Posterior cingulate gyrus (tissue), 11 donors: Measurements from ENCODE around the gene CYRIA.
A peak's percentile ranks its signal among the peaks of the same experiment; 100 is the strongest.

Experiments used
- DNase-seq, 10 donors: peaks; one replicate each; pipeline versions ENCODE4 v3.0.0 to v3.0.0-alpha.2; 2020 to 2021; ENCODE audit warnings: mixed read lengths in 3 of 10
- intact Hi-C: fragments of 100-400 bp; cut with DNase I; formaldehyde crosslinking; loops from one replicate; pipeline ENCODE4 v1.15.1; 2023

The CYRIA gene

DNA sequence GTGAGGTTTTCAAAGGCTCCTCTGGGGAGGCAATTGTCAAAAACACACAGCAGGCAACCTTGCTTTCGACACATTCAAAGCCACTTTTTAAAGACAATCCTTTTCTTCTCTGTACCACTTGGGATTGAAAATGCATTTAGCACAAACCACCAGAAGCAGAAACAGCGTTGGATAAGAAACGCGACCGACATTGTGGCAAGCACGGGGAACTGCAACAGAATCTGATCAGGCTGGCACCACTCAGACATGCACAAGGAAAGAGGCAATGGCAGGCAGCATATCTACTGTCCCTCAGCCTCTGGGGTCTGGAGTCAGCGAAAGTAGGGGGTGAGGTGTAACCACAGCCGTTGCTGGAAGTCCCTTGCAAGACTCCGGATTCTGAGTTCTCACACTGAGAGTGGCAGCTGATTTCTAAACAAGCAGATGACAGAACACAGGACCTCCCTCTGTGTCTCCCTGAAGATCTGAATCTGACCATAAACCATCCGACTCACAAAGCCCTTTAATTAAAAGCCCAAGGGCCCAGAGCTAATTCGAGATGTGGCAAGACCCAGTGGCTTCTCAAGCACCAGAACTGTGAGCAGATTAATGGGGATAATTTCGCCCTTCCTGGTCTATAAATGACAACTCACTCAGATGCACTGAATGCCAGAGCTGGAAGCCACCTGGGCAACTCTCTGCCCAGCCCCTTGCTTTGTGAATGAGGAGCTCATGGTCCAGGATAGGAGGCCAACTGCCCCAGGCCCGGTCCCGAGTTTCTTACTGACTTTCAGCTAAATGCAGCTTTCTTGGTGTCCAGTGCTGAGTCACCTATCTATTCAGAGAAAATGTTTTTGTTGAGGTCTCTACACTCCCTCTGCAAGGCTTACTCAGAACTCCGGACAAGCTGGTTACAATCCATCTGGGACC is 29.6 kb downstream of the CYRIA start:
- peak in 4 of 10 donors; percentile 46 to 89 (median 67) for DNase-seq
- intact Hi-C loops = no loop called here

DNA sequence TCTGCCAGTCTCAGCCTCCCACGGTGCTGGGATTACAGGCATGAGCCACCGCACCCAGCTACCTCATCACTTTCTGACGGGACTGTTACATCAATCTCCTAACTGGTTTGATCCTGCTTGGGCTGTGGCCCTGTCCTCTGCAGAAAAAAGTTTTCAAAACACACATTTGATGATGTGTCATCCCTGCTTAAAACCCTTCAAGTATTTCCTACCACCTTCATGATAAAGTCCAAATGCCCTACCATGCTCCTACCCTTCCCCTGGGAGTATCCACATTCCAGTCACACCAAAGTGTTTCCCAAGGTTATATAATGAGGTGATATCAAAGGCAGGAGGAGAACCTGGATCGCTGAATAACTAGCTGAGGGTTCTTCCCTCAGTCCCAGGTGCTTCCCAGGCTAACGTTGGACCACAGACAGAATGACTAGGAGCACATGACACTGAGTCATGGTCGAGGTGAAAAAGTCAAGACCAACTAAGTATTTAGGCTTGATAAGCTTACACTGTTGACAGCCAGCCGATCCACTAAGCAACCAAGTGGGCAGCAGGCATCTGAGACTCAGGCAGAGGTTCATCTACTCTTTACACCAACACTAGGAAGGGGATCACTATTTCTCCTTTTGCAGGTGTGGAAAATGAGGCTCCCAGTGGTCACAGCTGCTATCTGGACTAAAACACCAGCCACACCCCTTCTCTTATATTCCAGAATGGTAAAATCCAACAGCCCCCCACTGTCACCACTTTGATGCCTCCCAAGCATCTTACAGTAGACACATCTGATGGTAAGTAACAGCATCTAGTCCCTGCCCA is 31.8 kb downstream of the CYRIA start:
- DNase-seq = no peak
- intact Hi-C loops = no loop called here

DNA sequence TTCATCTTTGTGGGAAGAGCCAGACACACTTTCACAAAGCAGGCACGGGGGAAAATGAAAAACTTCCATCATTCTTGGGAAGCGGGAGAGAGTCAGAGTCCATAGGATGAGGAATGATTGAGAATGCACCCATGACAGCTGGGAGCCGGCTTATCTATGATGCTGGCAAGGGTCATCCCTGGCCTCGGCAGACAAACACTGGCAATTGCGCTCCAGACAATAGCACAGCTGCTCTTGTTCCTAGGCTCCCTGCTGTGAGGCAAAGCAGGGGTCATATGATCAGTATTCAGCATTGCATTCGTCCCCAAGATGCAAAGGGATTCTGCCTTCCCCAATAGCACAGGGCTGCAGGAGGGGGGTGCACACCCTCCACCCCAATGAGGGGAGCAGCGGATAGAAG is 33.0 kb downstream of the CYRIA start:
- DNase-seq = peak in 2 of 10 donors; percentile 51 to 91
- intact Hi-C loops = no loop called here

DNA sequence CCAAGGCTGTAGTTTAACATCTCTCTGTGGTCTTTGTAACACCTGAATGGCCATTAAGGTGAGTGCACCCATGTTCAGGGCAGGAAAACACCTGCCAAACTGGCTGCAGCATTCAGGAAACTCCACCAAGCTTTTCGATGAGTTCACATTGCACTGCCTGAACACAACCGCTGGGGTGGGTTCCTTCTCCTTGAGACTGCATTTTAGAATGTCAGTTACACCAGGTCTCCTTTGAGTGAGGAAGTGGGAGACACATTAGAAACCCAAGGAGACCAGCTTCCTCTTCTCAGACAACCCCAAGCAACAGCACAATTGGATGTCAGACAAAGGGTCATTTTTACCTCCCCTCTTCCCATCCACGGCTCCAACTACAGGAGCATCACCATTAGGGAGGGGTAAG is 35.2 kb downstream of the CYRIA start:
- peak in 1 of 10 donors; percentile 66 for DNase-seq
- intact Hi-C loops = no loop called here

DNA sequence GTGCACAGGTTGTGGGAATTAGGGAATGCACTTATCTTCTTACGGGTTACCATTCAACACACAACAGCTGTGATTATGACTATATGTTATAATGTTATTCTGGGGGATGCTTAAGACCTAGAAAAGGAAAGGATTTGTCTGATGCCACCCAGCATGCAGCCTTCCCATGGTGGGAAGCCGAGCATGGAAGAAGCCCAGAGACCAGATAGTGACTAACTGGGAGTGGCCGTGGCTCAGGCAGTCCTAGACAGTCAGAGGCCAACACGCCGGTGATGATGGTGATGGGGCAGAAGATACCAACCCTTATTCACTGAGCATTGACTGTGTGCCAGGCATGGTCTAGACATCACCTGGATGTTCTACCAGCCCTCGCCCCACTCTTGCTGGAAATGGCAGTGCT is 35.9 kb downstream of the CYRIA start:
- DNase-seq = peak in 1 of 10 donors; percentile 38
- intact Hi-C loops = no loop called here

DNA sequence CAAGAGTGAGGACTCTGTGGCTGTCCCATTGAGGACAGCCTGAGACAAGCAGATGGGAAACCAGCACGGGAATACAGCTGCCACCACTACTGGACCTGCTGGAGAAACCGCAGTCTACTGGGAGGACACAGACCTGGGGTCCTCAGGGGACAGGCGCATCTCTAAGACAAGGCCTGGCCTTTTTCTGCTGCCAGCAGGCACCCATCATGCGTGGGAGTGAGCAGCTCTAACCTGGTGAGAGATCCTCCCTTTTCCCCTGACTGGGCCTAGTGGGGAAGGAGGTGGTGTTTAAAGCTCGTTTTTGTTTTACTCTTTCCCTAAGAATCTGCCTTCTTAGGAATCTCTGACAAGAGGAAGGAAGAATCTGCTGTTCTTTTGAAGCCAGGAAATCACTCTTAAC is 36.6 kb downstream of the CYRIA start:
- intact Hi-C loops = no loop called here
- DNase-seq = peak in 1 of 10 donors; percentile 76

DNA sequence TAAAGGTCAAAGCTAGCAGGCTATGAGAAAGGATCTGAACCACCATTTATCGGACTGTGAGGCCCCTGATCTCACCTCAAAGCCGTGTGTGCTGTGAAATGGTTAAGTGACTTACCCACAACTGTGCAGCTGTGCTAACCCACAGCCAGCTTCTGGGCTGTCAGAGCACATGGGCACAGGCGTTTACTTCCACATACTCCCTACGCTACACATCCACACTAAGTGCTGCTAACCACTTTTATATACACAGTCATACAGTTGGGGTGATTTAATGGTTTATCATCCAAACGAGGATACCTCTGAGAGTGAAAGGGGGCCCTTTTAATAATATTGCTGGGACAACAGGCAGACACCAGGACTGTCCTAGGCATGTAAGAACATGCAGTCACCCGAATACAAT is 37.3 kb downstream of the CYRIA start:
- intact Hi-C loops = no loop called here
- no peak for DNase-seq

DNA sequence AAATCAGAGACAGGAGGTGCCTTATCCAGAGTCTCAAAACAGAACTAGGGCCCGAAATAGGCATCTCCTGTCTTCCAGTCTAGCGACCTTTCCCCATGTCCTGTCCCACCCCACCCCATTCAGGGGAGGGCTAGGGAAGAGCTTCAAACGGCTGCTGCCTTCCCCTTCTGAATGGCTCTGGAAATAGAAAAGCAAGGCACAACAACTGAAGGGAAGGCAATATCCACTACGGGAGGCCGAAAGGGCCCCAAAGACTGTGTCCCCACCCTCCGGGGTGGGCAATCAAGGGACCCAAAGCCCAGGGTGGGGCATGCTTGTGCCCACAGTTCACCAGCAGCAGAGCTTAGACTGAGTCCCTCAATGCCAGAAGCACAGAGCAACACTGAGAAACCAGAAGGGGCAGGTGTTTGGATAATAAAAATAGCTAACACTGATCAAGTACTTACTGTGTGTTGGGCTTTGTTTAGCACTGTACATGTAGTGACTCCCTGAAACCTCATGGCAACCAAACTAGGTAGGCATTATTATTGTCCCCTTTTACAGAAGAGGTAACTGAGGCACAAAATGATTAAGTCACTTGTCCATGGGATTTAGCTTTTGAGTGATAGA is 38.5 kb downstream of the CYRIA start:
- intact Hi-C loops = no loop called here
- DNase-seq = peak in 1 of 10 donors; percentile 67

DNA sequence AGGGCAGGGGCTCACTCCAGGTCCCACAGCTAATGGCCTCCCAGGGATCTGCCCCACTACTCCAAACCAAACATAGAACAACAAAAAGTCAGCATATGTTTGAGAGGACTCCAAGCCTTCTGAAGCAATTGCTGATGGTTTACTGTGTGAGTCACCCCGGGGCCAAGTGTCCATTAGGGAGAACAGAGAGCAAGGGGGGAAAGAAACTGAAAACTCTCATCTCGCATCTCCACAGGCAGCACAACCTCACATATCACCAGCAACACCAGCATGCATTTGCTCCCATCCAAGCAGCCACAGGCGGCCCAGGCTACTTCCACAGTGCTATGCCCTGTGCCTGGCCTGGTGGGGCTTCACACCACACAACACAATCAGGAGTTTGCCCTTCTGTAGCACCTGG is 39.1 kb downstream of the CYRIA start:
- intact Hi-C loops = no loop called here
- peak in 1 of 10 donors; percentile 79 for DNase-seq

DNA sequence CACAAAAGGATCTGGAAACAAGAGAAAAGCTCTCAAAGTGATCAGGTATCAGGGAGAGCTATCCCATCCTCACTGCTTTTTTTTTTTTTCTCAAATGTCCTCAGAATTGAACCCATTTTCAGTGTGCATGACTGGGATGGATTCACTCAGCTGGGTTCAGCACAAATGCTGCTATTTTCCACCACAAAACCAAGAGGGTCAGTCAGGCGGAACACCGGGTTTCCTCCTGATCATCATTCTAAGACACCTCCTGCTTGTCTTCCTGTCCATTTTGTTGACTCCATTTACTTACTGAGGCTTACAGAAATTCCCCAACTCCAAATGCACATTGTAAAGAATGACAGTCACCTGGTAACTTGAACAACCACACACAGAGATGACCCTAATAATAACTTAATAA is 39.9 kb downstream of the CYRIA start:
- intact Hi-C loops = no loop called here

DNA sequence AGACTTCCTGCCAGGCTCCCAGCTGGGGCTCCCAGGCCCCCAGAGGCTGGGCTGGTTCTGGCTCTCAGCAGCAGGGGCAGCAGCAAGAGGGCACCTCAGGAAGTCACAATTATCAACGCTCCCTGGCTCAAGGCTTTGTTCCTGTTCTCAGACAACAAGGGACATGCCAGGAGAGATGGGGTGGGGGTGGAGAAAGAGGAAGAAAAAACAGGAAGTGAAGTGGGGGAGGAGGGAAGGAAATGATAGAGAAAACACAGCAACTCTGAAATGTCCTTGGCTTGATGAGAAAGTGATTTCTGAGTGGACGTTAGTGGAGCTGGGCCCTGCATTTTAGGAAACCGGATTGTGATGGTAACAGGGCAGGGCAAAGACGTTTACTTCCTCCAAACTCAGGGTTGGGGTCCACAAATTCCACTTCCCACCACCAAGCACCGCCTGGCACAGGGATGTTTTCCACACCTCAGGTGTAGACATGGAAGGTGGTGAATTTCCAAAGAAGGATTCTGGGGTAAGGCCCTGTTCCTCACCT is 40.4 kb downstream of the CYRIA start:
- peak in 1 of 10 donors; percentile 74 for DNase-seq
- intact Hi-C loops = no loop called here

More for the DNA sequence above, 39.9 kb downstream of the CYRIA start:
- DNase-seq = no peak

DNA sequence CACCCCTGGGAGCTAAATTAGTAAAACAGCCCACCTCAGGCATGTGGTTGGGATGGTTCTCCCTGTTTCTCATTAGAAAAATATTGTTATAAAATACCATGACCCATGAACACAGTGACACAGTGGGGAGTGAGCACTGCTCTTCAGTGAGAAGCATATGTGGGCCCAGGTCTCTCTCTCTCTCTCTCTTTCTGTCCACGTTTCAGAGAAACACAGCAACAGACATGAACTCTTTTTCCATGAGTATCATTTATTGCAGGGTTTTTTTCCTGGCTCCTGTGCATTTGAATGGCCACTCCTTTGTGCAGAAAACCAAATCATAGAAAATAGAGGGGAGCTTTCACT is 41.2 kb downstream of the CYRIA start:
- intact Hi-C loops = no loop called here
- no peak for DNase-seq

DNA sequence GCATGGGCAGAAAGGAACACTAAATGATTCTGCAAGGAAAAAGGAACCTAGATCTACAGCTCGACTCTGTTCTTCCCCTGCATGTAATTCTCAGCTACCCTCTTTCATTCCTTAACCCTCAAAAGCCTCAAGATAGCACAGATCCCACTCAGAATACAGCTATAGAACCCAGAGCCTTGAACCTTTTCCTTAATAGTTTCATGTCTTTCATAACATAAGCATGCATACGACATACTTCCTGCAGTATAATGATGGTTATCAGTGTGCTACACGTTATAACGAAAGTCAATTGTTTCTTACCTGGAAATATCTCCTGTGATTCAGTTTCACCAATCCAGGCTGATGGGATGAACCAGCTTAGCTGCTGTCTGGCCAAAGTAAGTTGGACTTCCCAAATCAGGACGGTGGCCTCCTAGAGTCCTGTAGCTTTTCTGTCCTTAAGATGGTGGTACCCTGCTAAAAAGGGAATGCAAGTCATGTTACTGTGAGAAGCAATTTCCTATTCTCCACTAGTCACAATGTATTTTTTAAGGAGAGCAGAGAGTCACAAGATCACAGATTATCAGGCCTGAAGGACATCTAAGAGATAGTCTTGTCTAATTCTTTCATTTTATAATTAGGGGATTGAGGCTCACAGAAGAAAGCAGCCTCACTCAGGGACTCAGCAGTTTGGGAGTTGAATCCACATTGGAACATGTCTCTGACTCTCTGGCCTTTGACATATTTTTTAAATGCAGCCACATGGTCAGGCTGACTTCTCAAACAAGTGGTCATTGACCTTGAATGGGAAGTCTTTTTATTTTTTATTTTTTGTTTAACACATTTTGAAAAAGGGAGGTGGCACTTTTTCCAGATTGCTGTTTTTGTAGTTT is 41.8 kb downstream of the CYRIA start:
- no peak for DNase-seq

DNA sequence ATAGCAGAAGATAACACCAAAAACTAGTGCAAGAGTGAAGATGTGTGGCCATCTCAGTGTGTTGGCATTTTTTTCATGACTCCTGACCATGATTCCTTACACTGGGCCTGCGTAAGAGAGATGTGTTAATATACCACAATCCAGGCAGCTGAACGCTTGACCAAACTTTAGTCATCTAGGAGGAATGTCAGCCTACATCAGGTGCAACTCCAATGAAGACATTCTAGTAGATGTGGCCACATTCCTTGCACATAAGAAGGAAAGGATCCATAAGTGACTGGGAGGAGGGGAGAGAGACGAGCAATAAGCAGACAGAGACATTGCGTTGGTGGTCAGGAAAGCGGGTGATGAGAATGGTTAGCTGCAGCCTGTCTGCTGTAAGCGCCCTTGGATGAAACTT is 42.6 kb downstream of the CYRIA start:
- no peak for DNase-seq
- intact Hi-C loops = no loop called here

More for the DNA sequence above, 41.8 kb downstream of the CYRIA start:
- intact Hi-C loops = no loop called here

DNA sequence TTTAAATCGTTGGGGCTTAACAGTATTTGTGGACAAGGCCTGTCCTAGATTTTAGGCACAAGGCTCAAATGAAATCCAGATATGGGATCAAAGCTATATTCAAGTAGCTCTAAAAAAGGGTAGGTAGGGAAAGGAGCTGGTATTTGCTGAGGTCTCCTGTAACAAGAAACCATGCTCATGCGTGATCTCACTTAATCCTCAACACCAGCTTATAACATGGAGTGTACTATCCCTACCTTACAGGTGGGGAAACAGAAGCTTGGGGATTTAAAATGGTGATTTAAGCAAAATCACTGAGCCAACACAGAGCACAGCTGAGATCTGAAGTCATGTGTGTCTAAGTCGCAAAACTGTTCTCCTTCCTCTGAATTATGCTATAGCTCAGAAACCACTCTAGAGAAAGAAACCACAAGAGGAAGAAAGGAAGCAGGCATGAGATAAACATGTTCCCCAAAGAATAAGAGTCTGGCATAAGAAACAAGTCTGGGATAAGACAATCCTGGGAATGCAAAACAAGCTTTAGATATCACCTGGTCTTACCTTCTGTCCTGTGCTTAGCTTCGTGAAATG is 43.1 kb downstream of the CYRIA start:
- DNase-seq = no peak
- intact Hi-C loops = no loop called here

DNA sequence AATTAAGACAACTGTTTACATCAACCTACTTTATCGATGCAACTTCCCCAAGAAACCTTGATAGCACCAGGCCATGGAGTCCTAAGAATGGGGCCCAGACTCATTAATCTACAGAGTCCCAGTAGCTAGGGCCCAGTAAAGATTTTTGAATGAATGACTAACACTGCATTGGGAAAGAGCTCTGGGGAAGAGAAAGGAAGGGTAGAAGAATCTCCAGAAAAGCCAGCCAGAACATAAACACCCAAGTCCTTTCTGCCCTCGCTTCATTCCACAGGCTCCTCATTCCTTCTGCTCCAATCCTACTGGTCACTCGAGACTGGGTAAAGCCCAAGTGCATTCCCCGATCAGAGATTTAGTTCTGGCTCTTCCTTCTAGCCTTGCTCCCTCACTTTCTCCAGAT is 44.3 kb downstream of the CYRIA start:
- DNase-seq = no peak
- intact Hi-C loops = no loop called here

DNA sequence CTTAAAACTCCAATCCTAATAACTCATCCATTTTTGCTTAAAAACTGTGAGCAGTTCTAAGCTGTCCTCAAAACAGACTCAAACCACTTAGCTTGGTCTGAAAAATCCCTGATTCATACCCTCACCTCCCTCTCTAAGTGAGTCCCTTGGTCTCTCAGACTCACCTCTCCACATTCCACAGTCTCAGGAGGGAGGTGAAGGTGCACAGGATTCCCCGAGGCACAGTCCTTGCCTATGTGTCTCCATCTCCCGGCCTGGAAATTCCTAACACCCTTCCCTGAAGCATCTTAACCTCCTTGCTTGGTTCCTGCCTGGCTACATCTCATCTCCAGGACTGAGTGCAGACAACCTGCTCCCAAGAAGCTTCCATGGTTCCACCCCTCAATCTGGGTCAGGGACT is 45.0 kb downstream of the CYRIA start:
- intact Hi-C loops = no loop called here
- DNase-seq = no peak

DNA sequence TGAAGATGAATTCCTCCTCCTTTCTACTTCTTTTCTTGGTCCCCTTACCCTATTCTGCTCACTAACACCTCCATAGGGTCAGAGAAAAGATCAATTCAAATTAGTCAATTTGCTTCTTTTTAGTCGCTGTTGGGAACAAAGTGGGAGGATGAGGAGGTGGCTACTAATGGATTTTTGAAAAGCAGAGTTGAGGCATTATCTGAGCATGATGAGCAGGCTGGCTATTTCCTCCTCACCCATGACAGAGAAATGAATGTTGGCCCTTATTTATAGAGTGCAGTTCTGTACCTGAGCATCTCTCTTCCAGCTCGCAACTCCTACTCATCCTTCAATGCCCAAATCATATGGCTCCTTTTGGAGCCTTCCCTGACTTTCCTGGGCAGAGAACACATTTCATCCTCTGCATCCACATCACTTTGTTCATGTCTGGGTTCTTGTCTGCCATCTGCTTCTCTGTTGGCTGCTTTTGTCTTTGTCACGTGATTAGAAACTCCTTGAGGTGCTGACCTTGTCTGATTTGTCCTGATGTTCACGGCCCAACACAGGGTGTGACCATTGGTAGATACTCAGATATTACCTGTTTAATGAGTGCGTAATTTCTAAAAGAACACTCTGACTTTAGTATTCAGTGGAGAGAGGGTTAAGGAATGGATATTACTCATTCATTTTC is 45.9 kb downstream of the CYRIA start:
- DNase-seq = no peak
- intact Hi-C loops = loop anchor here (5.0 kb wide), 1 partner anchor 43 kb away; no protein-coding TSS in a partner anchor
